CD4-positive, CD25-positive, alpha-beta regulatory T cell (primary cell): ENCODE results near the gene CRYAB. TPM values are rescaled to one million over a fixed set of nuclear protein-coding genes. Genes with fewer than 3 reads are reported as not detected.

ENCODE experiments used
- ATAC-seq, 2 donors: fragments of 150-1000 bp; cut with Tn5 transposase; one replicate each; pipeline ENCODE4 v1.10.0; 2021; ENCODE audit warnings: low read depth in 2 of 2, moderate number of reproducible peaks in 2 of 2, moderate library complexity in 1 of 2
- DNase-seq, 3 donors: peaks; one replicate each; pipeline versions ENCODE4 v3.0.0 to v3.0.0-alpha.2; 2012 to 2022; ENCODE audit warnings: mixed read lengths in 1 of 3
- H3K27ac ChIP-seq: one replicate; pipeline ENCODE4 v1.7.0; 2013; ENCODE audit warnings: mild to moderate bottlenecking, low read length; ENCODE audit not compliant: insufficient read depth, poor library complexity, severe bottlenecking
- H3K27me3 ChIP-seq: one replicate; pipeline ENCODE4 v1.7.0; 2013; ENCODE audit warnings: low read length; ENCODE audit not compliant: control insufficient read depth, insufficient read depth
- H3K36me3 ChIP-seq: one replicate; pipeline ENCODE4 v1.7.0; 2013; ENCODE audit warnings: mild to moderate bottlenecking, low read length, moderate library complexity; ENCODE audit not compliant: control insufficient read depth, insufficient read depth
- H3K4me1 ChIP-seq: 2 replicates; pipeline ENCODE4 v1.7.0; 2013; ENCODE audit warnings: mild to moderate bottlenecking, low read length; ENCODE audit not compliant: insufficient read depth, control insufficient read depth, poor library complexity, severe bottlenecking
- H3K4me3 ChIP-seq: one replicate; pipeline ENCODE4 v1.7.0; 2013; ENCODE audit warnings: low read depth, mild to moderate bottlenecking, low read length, moderate library complexity
- H3K9me3 ChIP-seq, 2 experiments: 1 replicate in 1 of 2; 2 replicates in 1 of 2; pipeline ENCODE4 v1.7.0; 2013; ENCODE audit warnings: low read length in 2 of 2, mild to moderate bottlenecking in 1 of 2, moderate library complexity in 1 of 2; ENCODE audit not compliant: control insufficient read depth in 2 of 2
- H3K27ac Mint-ChIP-seq, 3 donors: one replicate each; pipeline ENCODE4 v1.8.0; 2020 to 2022; ENCODE audit warnings: mild to moderate bottlenecking in 3 of 3, mixed read lengths in 3 of 3, moderate library complexity in 2 of 3
- H3K27me3 Mint-ChIP-seq: one replicate; pipeline ENCODE4 v1.8.0; 2022; ENCODE audit warnings: mild to moderate bottlenecking, mixed read lengths
- H3K36me3 Mint-ChIP-seq: one replicate; pipeline ENCODE4 v1.8.0; 2020; ENCODE audit warnings: mixed read lengths
- H3K4me1 Mint-ChIP-seq, 4 donors: one replicate each; pipeline ENCODE4 v1.8.0; 2020 to 2022; ENCODE audit warnings: mixed read lengths in 4 of 4, mild to moderate bottlenecking in 1 of 4
- H3K4me3 Mint-ChIP-seq, 4 donors: one replicate each; pipeline ENCODE4 v1.8.0; 2020 to 2022; ENCODE audit warnings: mild to moderate bottlenecking in 4 of 4, mixed read lengths in 4 of 4, moderate library complexity in 3 of 4
- H3K9me3 Mint-ChIP-seq, 7 donors: one replicate each; pipeline ENCODE4 v1.8.0; 2020 to 2022; ENCODE audit warnings: mixed read lengths in 7 of 7, mild to moderate bottlenecking in 3 of 7, moderate library complexity in 2 of 7
- polyA plus RNA-seq, 4 donors: library from polyadenylated mRNA; unstranded; fragments of 300-500 nt; fragmentation: Illumina TruSeq; gene quantifications; one replicate each; pipeline ENCODE4 v1.2.3, GENCODE V29; 2021
- total RNA-seq: library from RNA; stranded (reverse); gene quantifications from one replicate; pipeline ENCODE4 v1.2.3, GENCODE V29; 2022

CRYAB gene
- total and polyA plus RNA-seq, 5 donors from 2014 or later, result not detected

- Mint-ChIP-seq H3K9me3 (no peaks in the 10 kb centered on the region), H3K36me3 (peaks cover 35% of the 10 kb centered on the region), H3K4me1 (peaks cover 18 to 37% (median 25%) of the 10 kb centered on the region in 4 donors), H3K4me3 (peak within 1 kb of the TSS; percentile 93 to 95 (median 94)), H3K27ac (peak within 1 kb of the TSS; percentile 95 to 96 (median 95)), H3K27me3 (peaks cover 4% of the 10 kb centered on the region)
- Histone ChIP-seq H3K27ac (peak within 1 kb of the TSS; percentile 85), H3K4me1 (peaks cover 11% of the 10 kb centered on the region), H3K4me3 (peak within 1 kb of the TSS; percentile 87), H3K9me3 (no peaks in the 10 kb centered on the region), H3K27me3 (no peaks in the 10 kb centered on the region), H3K36me3 (peaks cover 30% of the 10 kb centered on the region)
- ATAC-seq (peak; percentile 82 to 85), DNase-seq (peak; percentile 79 to 92 (median 89))
Measured at GRCh38 chr11:111870886-111871692, 40.5 kb downstream of the CRYAB start, which contains the start of gene ALG9. Gene ALG9, minus strand, starts transcription at chr11:111871581. Its CDS starts 99 bp downstream, at chr11:111871482.

DNA sequence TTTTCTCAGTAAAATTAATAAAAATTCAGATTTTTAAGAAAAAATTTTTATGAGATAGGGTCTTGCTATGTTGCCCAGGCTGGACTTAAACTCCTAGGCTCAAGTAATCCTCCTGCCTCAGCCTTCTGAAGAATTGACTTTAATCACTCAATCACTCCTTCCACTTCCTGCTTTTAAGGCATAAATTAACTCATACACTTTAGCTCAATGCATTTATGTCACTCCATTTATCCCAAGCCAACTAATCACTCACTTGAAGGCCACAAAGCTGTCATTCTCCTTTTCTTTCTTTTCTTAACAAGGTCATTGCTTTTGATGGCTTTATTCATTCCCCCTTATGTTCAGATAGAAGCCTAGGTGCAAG is 41.1 kb downstream of the CRYAB start:
- no peaks in the 10 kb centered on the region for H3K9me3 Mint-ChIP-seq
- Histone ChIP-seq H3K4me1 (peaks cover 11% of the 10 kb centered on the region), H3K27me3 (no peaks in the 10 kb centered on the region), H3K9me3 (no peaks in the 10 kb centered on the region), H3K27ac (peak overlapping the region; percentile 85), H3K4me3 (peak overlapping the region; percentile 87), H3K36me3 (peaks cover 31% of the 10 kb centered on the region)
- H3K4me1 Mint-ChIP-seq, result peaks cover 18 to 37% (median 25%) of the 10 kb centered on the region in 4 donors
- H3K36me3 Mint-ChIP-seq, result peaks cover 36% of the 10 kb centered on the region
- DNase-seq (no peak), ATAC-seq (no peak)
- H3K27ac Mint-ChIP-seq, result peak overlapping the region; percentile 95
- H3K4me3 Mint-ChIP-seq, result peak overlapping the region; percentile 93 to 95 (median 94)
- peaks cover 4% of the 10 kb centered on the region for H3K27me3 Mint-ChIP-seq

- H3K9me3 ChIP-seq, result no peaks in the 10 kb centered on the region
- H3K4me1 Mint-ChIP-seq, result peaks cover 18 to 37% (median 26%) of the 10 kb centered on the region in 4 donors
- H3K27me3 Mint-ChIP-seq, result peaks cover 4% of the 10 kb centered on the region
- H3K36me3 ChIP-seq, result peaks cover 32% of the 10 kb centered on the region
- H3K27ac ChIP-seq, result peak overlapping the region; percentile 85
- H3K27me3 ChIP-seq, result no peaks in the 10 kb centered on the region
- no peak for DNase-seq
- H3K4me1 ChIP-seq, result peaks cover 11% of the 10 kb centered on the region
- H3K27ac Mint-ChIP-seq, result peak overlapping the region in 2 of 3 donors; percentile 26 to 95
- no peaks in the 10 kb centered on the region for H3K9me3 Mint-ChIP-seq
- H3K36me3 Mint-ChIP-seq, result peaks cover 39% of the 10 kb centered on the region
- ATAC-seq, result no peak
- H3K4me3 Mint-ChIP-seq, result peak overlapping the region; percentile 28 to 94 (median 66)
- H3K4me3 ChIP-seq, result peak overlapping the region; percentile 87
Measured at GRCh38 chr11:111870113-111870512, 41.5 kb downstream of the CRYAB start.

- H3K4me1 ChIP-seq, result no peaks in the 10 kb centered on the region
- Mint-ChIP-seq H3K9me3 (no peaks in the 10 kb centered on the region), H3K36me3 (peaks cover 51% of the 10 kb centered on the region), H3K27ac (no peak overlapping the region), H3K27me3 (no peaks in the 10 kb centered on the region), H3K4me3 (no peak overlapping the region), H3K4me1 (peaks cover 0 to 9% (median 1%) of the 10 kb centered on the region in 4 donors)
- peaks cover 47% of the 10 kb centered on the region for H3K36me3 ChIP-seq
- H3K9me3 ChIP-seq, result no peaks in the 10 kb centered on the region
- DNase-seq (no peak), ATAC-seq (no peak)
- no peak overlapping the region for H3K27ac ChIP-seq
- H3K4me3 ChIP-seq, result no peak overlapping the region
- H3K27me3 ChIP-seq, result no peaks in the 10 kb centered on the region
Measured at GRCh38 chr11:111860257-111860656, 51.3 kb downstream of the CRYAB start.

Other genes with a start within 250 kb of the CRYAB start
- gene PPP2R1B, start 145.4 kb downstream of the CRYAB start, total RNA-seq, result 45.9 TPM
- gene PPP2R1B, start 145.4 kb downstream of the CRYAB start, polyA plus RNA-seq, result 10 to 100 TPM; 16.5 to 23.7 (median 21.4) TPM
- gene ALG9, start 40.2 kb downstream of the CRYAB start, total RNA-seq, result 30.6 TPM
- 10 to 100 TPM; 13.9 to 18.4 (median 15.4) TPM for gene ALG9, start 40.2 kb downstream of the CRYAB start, polyA plus RNA-seq
- 2.7 TPM for gene FDXACB1, start 32.6 kb downstream of the CRYAB start, total RNA-seq
- gene FDXACB1, start 32.6 kb downstream of the CRYAB start, polyA plus RNA-seq, result 1 to 10 TPM; 5.0 to 8.3 (median 6.1) TPM
- gene CFAP68, start 32.2 kb downstream of the CRYAB start, total RNA-seq, result 8.3 TPM
- 10 to 100 TPM; 24.6 to 44.6 (median 27.4) TPM for gene CFAP68, start 32.2 kb downstream of the CRYAB start, polyA plus RNA-seq
- not detected for gene HSPB2, start 964 bp upstream of the CRYAB start, total RNA-seq
- not detected for gene HSPB2, start 964 bp upstream of the CRYAB start, polyA plus RNA-seq
- gene C11orf52, start 7.1 kb upstream of the CRYAB start, total RNA-seq, result not detected
- gene C11orf52, start 7.1 kb upstream of the CRYAB start, polyA plus RNA-seq, result under 1 TPM in 1 of 4 donors, not detected in 3; 0.41 TPM
- 3.9 TPM for gene DIXDC1, start 25.6 kb upstream of the CRYAB start, total RNA-seq
- gene DIXDC1, start 25.6 kb upstream of the CRYAB start, polyA plus RNA-seq, result 1 to 10 TPM in 3 of 4 donors, under 1 TPM in 1; 0.78 to 1.5 (median 1.3) TPM
- gene DLAT, start 113.6 kb upstream of the CRYAB start, total RNA-seq, result 16.3 TPM
- 10 to 100 TPM; 22.8 to 26.8 (median 24.2) TPM for gene DLAT, start 113.6 kb upstream of the CRYAB start, polyA plus RNA-seq
- 0.47 TPM for gene PIH1D2, start 162.2 kb upstream of the CRYAB start, total RNA-seq
- gene PIH1D2, start 162.2 kb upstream of the CRYAB start, polyA plus RNA-seq, result not detected
- 11.2 TPM for gene NKAPD1, start 162.5 kb upstream of the CRYAB start, total RNA-seq
- gene NKAPD1, start 162.5 kb upstream of the CRYAB start, polyA plus RNA-seq, result 10 to 100 TPM; 11.0 to 13.1 (median 11.8) TPM
- 14.5 TPM for gene TIMM8B, start 175.0 kb upstream of the CRYAB start, total RNA-seq
- gene TIMM8B, start 175.0 kb upstream of the CRYAB start, polyA plus RNA-seq, result 10 to 100 TPM; 60.8 to 91.3 (median 75.0) TPM
- gene SDHD, start 175.1 kb upstream of the CRYAB start, total RNA-seq, result 37.0 TPM
- gene SDHD, start 175.1 kb upstream of the CRYAB start, polyA plus RNA-seq, result 100 to 1,000 TPM; 148 to 200 (median 182) TPM